GM19035 (cell line): ENCODE data around the gene CNTN1.

Experiments used
- ATAC-seq: cut with Tn5 transposase; IDR thresholded peaks from one replicate; pipeline ENCODE4 v1.9.1; 2021; ENCODE audit not compliant: unreplicated experiment

CNTN1 gene

GRCh38 chr12:40834321-40834720 lies 142.1 kb downstream of the CNTN1 start:
- no peak for ATAC-seq

GRCh38 chr12:40837891-40838429 lies 145.7 kb downstream of the CNTN1 start:
- no peak for ATAC-seq

DNA sequence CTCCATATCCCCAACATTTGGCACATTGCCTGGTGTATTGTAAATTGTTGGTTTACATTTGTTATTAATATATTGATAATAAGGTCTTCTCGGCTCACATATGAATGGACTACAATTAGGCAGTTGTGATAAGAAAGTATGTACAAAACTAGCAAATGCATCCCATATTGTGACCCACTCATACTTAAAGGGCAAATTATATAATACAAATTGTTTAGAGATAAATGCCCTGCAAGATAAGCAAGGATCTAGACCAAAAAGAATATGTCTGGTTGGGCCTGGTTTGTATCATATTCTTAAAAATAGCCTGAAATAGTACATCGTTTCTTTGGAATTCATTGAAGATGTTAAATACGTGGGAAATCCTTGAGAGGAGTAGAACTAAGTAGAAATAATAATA lies 151.3 kb downstream of the CNTN1 start:
- no peak for ATAC-seq

GRCh38 chr12:40853221-40853620 lies 161.0 kb downstream of the CNTN1 start:
- ATAC-seq, result no peak

- ATAC-seq, result no peak
These were observed 162.4 kb downstream of the CNTN1 start for GRCh38 chr12:40854604-40855003.

- no peak for ATAC-seq
These were observed 172.7 kb downstream of the CNTN1 start for GRCh38 chr12:40864891-40865290.

DNA sequence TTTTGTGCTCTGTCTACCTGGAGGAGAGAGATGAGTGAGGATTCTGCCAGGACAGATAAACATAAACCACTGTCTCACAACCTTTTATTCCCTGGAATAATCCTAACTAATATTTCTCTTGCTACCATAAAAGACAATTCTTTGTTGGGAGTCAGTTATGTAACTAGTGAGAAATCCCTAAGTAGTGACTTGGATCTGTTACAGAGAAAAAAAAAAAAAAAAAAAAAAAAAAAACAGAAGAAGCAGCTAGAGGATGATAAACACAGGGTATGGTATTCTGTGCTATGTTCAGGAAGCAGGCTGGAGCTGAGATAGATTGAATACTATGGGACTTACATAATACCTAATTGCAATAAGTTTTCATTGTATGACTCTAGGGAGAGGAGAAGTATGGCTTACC lies 178.7 kb downstream of the CNTN1 start:
- no peak for ATAC-seq

GRCh38 chr12:40874868-40875267 lies 182.6 kb downstream of the CNTN1 start:
- no peak for ATAC-seq

DNA sequence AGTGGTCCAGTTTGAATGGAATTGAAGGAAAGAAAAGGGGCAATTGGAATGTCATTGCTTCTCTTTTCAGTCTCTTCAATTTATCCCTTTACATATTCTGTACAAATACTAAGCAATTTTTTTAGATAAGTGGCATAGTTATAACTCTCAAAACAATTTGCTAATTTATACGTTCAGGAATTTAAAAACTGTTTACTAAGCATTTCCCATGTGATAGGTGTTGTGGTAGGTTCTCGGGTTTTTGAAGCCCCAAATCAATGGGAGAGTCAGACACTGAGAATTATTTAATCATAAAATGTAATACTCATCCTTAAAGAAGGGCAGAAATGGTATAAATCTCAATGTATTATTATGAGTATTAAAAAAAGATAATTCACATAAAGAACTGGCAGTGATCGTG lies 197.1 kb downstream of the CNTN1 start:
- ATAC-seq, result no peak

GRCh38 chr12:40892528-40892927 lies 200.3 kb downstream of the CNTN1 start:
- no peak for ATAC-seq

DNA sequence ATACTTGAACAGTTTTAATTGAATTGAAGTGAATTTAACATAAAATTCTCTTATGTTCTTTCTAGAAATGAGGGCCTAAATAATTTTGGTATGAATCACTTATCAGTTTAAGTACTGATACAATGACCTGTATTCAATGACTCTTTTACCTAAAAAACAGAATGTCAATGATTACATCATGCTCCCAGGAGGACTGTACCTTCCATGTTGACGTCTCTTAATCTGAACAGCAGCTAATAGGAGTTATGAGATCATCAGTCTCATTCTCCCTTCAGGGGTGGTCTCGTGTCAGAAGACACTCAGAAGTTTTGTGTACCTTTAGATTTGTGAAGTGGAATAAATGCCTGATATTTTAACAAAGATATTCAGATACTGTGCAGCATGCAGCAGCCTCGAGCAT lies 206.3 kb downstream of the CNTN1 start:
- no peak for ATAC-seq

DNA sequence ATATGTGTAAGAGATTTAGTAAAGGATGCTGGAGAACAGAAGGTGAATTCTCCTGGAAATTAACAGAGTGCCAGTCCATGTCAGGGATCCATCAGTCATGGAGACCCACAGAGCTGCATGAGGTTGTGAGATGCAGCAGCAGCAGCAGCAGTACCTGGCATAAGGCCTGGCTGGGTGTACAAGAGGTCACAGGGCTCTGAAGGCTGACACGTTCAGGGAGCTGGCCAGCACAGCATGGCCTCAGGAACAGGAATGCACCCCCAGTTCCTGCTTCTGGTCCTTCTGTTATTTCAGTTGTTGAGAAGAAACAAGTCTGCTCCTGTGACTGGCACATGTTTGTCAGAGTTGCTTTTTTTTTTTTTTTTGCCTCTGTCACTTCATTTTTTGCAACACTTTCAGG lies 210.8 kb downstream of the CNTN1 start:
- ATAC-seq, result no peak

GRCh38 chr12:40907115-40907527 lies 214.9 kb downstream of the CNTN1 start:
- ATAC-seq, result peak; percentile 74

- ATAC-seq, result no peak
These were observed 219.4 kb downstream of the CNTN1 start for GRCh38 chr12:40911676-40912075.

GRCh38 chr12:40915172-40915571 lies 222.9 kb downstream of the CNTN1 start:
- no peak for ATAC-seq

DNA sequence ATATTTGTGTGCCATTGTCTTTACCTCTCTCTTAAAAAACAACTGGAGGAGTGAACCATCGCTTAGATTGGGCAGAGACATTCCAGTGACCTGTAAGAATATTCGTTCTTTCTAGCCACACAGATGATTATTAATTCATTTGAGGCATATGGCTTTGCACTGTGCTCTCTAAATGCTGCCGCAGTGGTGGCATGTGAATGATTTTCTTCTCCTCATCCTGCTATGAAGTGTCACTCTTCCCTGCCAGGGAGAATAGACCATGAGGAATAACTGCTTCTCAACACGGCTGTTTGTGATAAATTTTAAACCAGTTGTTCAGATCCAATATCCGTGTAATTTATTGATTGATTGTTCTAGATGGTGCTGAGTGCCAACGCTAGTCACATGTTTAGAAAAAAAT lies 225.3 kb downstream of the CNTN1 start:
- no peak for ATAC-seq

GRCh38 chr12:40921563-40922163 lies 229.4 kb downstream of the CNTN1 start:
- ATAC-seq, result no peak

- no peak for ATAC-seq
These were observed 245.7 kb downstream of the CNTN1 start for GRCh38 chr12:40937891-40938290.

DNA sequence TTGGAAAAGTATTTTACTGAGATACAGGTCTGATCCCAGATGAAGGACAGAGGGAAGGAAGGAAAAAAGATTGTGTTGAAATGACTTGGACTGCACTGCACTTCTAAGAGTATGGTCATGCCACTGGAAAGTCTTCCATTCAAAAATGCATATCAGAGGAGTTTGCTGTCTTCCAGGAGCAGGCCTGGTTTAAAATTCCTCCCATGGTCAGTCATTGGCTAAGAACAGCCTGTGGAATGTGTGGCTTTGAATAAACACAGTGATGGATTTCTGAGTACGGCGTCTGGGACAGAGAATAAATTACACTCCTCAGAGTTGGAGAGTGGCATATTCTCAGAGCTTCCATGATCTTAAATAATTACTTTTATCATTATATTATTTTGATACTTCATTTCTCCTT lies 250.1 kb downstream of the CNTN1 start:
- ATAC-seq, result no peak

GRCh38 chr12:40945772-40946171 lies 253.5 kb downstream of the CNTN1 start:
- no peak for ATAC-seq

- no peak for ATAC-seq
These were observed 254.5 kb downstream of the CNTN1 start for GRCh38 chr12:40946612-40947194.

- no peak for ATAC-seq
These were observed 255.6 kb downstream of the CNTN1 start for GRCh38 chr12:40947797-40948196.

DNA sequence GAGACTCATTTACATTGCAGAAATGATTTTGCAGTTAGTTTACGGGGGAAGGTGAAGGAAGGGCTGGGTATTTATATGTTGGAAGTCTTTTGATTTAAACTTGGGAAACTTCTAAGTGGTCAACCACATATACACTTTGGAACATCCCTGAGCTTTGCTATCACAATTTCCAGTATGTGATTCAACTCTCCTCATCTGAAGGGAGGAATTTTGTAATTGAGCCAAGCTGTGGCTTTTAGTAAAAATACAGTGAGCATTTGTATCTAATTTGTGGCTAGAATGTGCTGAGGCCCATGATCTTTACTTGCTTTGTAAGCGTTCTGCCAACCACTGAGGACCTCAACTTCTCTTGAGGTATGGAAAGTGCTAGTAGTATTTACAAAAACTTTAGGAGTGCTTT lies 260.8 kb downstream of the CNTN1 start:
- no peak for ATAC-seq
